Liver (tissue), 9 donors: ENCODE measurements around the gene LRRC32. TPM values are rescaled to one million over a fixed set of nuclear protein-coding genes. Genes with fewer than 3 reads are reported as not detected.

Experiments used
- DNase-seq: peaks from one replicate; pipeline ENCODE4 v3.0.0-alpha.2; 2017; ENCODE audit warnings: low spot score
- H3K27ac ChIP-seq, 2 donors: one replicate each; pipeline ENCODE4 v1.7.0; 2013; ENCODE audit warnings: inconsistent platforms in 2 of 2, low read length in 2 of 2, control low read depth in 1 of 2, low read depth in 1 of 2, mild to moderate bottlenecking in 1 of 2
- H3K27me3 ChIP-seq, 4 donors: one replicate each; pipeline versions ENCODE4 v1.6.1 to v1.7.0; 2013; ENCODE audit warnings: low read length in 3 of 4, inconsistent platforms in 1 of 4, mild to moderate bottlenecking in 1 of 4, moderate library complexity in 1 of 4; ENCODE audit not compliant: control insufficient read depth in 4 of 4, insufficient read depth in 4 of 4
- H3K36me3 ChIP-seq, 4 donors: one replicate each; pipeline versions ENCODE4 v1.6.1 to v1.7.0; 2013; ENCODE audit warnings: low read length in 3 of 4, mild to moderate bottlenecking in 3 of 4, low read depth in 1 of 4, moderate library complexity in 1 of 4; ENCODE audit not compliant: control insufficient read depth in 4 of 4, insufficient read depth in 3 of 4
- H3K4me1 ChIP-seq, 4 donors: one replicate each; pipeline versions ENCODE4 v1.6.1 to v1.7.0; 2013; ENCODE audit warnings: low read length in 3 of 4, mild to moderate bottlenecking in 3 of 4, moderate library complexity in 1 of 4; ENCODE audit not compliant: control insufficient read depth in 4 of 4, insufficient read depth in 4 of 4
- H3K4me3 ChIP-seq, 3 donors: one replicate each; pipeline versions ENCODE4 v1.6.1 to v1.7.0; 2013; ENCODE audit warnings: low read length in 3 of 3, control low read depth in 1 of 3, low read depth in 1 of 3, mild to moderate bottlenecking in 1 of 3
- H3K9ac ChIP-seq, 2 donors: one replicate each; pipeline ENCODE4 v1.7.0; 2013; ENCODE audit warnings: low read length in 2 of 2, mild to moderate bottlenecking in 2 of 2, moderate library complexity in 2 of 2, control low read depth in 1 of 2, low read depth in 1 of 2
- H3K9me3 ChIP-seq, 4 donors: one replicate each; pipeline versions ENCODE4 v1.6.1 to v1.7.0; 2013; ENCODE audit warnings: low read length in 3 of 4; ENCODE audit not compliant: control insufficient read depth in 4 of 4
- EGR1 ChIP-seq, 2 donors: IDR thresholded peaks; 2 replicates each; pipeline ENCODE4 v1.6.1; 2016 to 2018; ENCODE audit warnings: antibody characterized with exemption in 2 of 2, low read depth in 2 of 2
- FOXA1 ChIP-seq: IDR thresholded peaks from 2 replicates; pipeline ENCODE4 v1.6.1; 2016; ENCODE audit warnings: antibody characterized with exemption
- FOXA2 ChIP-seq: IDR thresholded peaks from 2 replicates; pipeline ENCODE4 v1.6.1; 2016; ENCODE audit warnings: antibody characterized with exemption
- GABPA ChIP-seq, 2 donors: IDR thresholded peaks in 1 of 2; conservative IDR thresholded peaks in 1 of 2; 2 replicates each; pipeline ENCODE4 v1.6.1; 2016; ENCODE audit warnings: antibody characterized with exemption in 2 of 2, mild to moderate bottlenecking in 1 of 2, moderate library complexity in 1 of 2
- HNF4A ChIP-seq, 2 donors: conservative IDR thresholded peaks; 2 replicates each; pipeline ENCODE4 v1.6.1; 2016; ENCODE audit warnings: antibody characterized with exemption in 2 of 2, mild to moderate bottlenecking in 2 of 2
- HNF4G ChIP-seq: IDR thresholded peaks from 2 replicates; pipeline ENCODE4 v1.6.1; 2016; ENCODE audit warnings: antibody characterized with exemption
- JUND ChIP-seq, 2 donors: IDR thresholded peaks; 2 replicates each; pipeline ENCODE4 v1.6.1; 2016; ENCODE audit warnings: antibody characterized with exemption in 2 of 2
- NR2F2 ChIP-seq: IDR thresholded peaks from 2 replicates; pipeline ENCODE4 v1.6.1; 2016; ENCODE audit warnings: antibody characterized with exemption
- RAD21 ChIP-seq, 2 donors: IDR thresholded peaks; 2 replicates each; pipeline ENCODE4 v1.6.1; 2016; ENCODE audit warnings: antibody characterized with exemption in 2 of 2, mild to moderate bottlenecking in 2 of 2
- RXRA ChIP-seq, 2 donors: IDR thresholded peaks; 2 replicates each; pipeline ENCODE4 v1.6.1; 2017 to 2018; ENCODE audit warnings: antibody characterized with exemption in 2 of 2, mild to moderate bottlenecking in 1 of 2
- YY1 ChIP-seq: IDR thresholded peaks from 2 replicates; pipeline ENCODE4 v1.6.1; 2016; ENCODE audit warnings: antibody characterized with exemption, mild to moderate bottlenecking
- WGBS: extraction: QIAGEN DNeasy Blood & Tissue Kit; methylation state at CpG from one replicate; pipeline ENCODE4 v1.1.7; 2013; 5-methylcytosine and 5-hydroxymethylcytosine counted together
- polyA plus RNA-seq, 2 donors: library from polyadenylated mRNA; stranded (reverse) in 1 of 2; unstranded in 1 of 2; fragments of 200-250 nt in 1 of 2; fragments of >200 nt in 1 of 2; fragmentation: Nextera tagmentation in 1 of 2; extraction: Ambion mirVana in 1 of 2; gene quantifications; one replicate each; pipeline versions ENCODE4 v1.2.1 to v1.2.3, GENCODE V29; 2013 to 2015
- total RNA-seq, 2 donors: library from RNA; depleted of rRNA; stranded (reverse); fragments of >200 nt; gene quantifications; one replicate each; pipeline ENCODE4 v1.2.3, GENCODE V29; 2014
- TF ChIP-seq, protein P1 (sequence below): fragments of 150-350 bp; IDR thresholded peaks from 2 replicates; pipeline ENCODE4 v1.5.1; 2017; ENCODE audit warnings: improper control_type of control experiment, low read depth, low read length; ENCODE audit not compliant: missing input control
- TF ChIP-seq, protein P2 (sequence below): IDR thresholded peaks from 2 replicates; pipeline ENCODE4 v1.6.1; 2016; ENCODE audit warnings: antibody characterized with exemption
- TF ChIP-seq, protein P3 (sequence below): IDR thresholded peaks from 2 replicates; pipeline ENCODE4 v1.6.1; 2016; ENCODE audit warnings: antibody characterized with exemption
- TF ChIP-seq, protein P4 (sequence below): IDR thresholded peaks from 2 replicates; pipeline ENCODE4 v1.6.1; 2016; ENCODE audit warnings: antibody characterized with exemption, mild to moderate bottlenecking
- TF ChIP-seq, protein P5 (sequence below): IDR thresholded peaks from 2 replicates; pipeline ENCODE4 v1.6.1; 2016; ENCODE audit warnings: antibody characterized with exemption
- donor health status: healthy.
- donor health status: healthy.
- donor health status: healthy.
- donor health status: healthy.
- donor health status: healthy.

The LRRC32 gene
- total and polyA plus RNA-seq, 4 donors, result 5.4 to 15.4 (median 9.3) TPM

DNA sequence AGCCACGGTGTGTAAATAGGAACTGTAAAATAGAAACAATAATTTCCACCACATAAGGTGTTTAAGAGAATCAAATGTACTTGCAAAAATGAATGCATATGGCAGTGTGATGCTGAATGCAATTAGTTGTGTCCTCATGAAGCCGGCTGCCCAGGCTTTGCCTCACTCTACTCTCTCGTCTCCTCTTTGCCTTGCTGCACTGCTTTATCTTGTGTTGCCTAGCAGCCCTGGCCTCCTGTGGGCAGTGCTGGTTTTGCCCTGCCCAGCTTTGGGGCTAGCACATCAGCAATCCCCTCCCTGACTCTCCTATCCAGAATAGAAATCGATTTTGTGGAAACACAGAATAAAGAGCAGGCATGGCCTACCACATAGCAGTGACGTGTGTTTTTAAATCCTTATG lies 30.0 kb downstream of the LRRC32 start (continued):
- TF ChIP-seq, protein P1, sequence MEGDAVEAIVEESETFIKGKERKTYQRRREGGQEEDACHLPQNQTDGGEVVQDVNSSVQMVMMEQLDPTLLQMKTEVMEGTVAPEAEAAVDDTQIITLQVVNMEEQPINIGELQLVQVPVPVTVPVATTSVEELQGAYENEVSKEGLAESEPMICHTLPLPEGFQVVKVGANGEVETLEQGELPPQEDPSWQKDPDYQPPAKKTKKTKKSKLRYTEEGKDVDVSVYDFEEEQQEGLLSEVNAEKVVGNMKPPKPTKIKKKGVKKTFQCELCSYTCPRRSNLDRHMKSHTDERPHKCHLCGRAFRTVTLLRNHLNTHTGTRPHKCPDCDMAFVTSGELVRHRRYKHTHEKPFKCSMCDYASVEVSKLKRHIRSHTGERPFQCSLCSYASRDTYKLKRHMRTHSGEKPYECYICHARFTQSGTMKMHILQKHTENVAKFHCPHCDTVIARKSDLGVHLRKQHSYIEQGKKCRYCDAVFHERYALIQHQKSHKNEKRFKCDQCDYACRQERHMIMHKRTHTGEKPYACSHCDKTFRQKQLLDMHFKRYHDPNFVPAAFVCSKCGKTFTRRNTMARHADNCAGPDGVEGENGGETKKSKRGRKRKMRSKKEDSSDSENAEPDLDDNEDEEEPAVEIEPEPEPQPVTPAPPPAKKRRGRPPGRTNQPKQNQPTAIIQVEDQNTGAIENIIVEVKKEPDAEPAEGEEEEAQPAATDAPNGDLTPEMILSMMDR, result no peak
- no peak for TF ChIP-seq RXRA (IDR thresholded peaks at IDR 0.05)
- no peak for TF ChIP-seq YY1
- TF ChIP-seq JUND (IDR thresholded peaks at IDR 0.05), result no peak
- TF ChIP-seq NR2F2, result no peak

DNA sequence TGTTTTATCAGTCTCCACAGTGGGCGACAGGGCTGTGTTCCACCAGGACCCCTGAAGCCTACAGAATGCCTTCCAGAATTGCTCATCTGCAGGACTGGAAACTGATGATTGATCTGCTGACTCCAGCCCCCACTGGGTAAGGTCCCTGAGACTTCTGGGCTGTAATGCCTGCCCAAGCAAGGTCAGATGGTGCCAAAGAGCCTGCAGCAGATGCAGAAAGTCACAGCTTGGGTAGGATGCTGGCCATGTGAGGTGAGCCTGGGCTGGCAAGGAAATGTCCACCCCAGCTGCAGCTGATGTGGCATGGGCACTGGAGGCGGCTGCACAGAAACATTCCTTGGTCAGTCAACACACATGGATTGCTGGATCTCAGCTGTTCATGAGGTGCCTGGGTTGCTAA lies 30.9 kb downstream of the LRRC32 start:
- no peaks in the 10 kb centered on the region for H3K4me1 ChIP-seq
- 98% methylated on average over 2 of the region's 2 CpGs for WGBS
- H3K9me3 ChIP-seq, result no peaks in the 10 kb centered on the region
- no peak overlapping the region for H3K4me3 ChIP-seq
- H3K27me3 ChIP-seq, result peaks cover 0 to 2% (median 0%) of the 10 kb centered on the region in 4 donors
- H3K9ac ChIP-seq, result no peak overlapping the region
- no peak overlapping the region for H3K27ac ChIP-seq
- TF ChIP-seq, protein P2, sequence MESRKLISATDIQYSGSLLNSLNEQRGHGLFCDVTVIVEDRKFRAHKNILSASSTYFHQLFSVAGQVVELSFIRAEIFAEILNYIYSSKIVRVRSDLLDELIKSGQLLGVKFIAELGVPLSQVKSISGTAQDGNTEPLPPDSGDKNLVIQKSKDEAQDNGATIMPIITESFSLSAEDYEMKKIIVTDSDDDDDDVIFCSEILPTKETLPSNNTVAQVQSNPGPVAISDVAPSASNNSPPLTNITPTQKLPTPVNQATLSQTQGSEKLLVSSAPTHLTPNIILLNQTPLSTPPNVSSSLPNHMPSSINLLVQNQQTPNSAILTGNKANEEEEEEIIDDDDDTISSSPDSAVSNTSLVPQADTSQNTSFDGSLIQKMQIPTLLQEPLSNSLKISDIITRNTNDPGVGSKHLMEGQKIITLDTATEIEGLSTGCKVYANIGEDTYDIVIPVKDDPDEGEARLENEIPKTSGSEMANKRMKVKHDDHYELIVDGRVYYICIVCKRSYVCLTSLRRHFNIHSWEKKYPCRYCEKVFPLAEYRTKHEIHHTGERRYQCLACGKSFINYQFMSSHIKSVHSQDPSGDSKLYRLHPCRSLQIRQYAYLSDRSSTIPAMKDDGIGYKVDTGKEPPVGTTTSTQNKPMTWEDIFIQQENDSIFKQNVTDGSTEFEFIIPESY, result no peak
- no peak for TF ChIP-seq NR2F2
- TF ChIP-seq HNF4G, result no peak
- TF ChIP-seq YY1, result no peak
- TF ChIP-seq FOXA1, result no peak
- no peak for TF ChIP-seq RXRA (IDR thresholded peaks at IDR 0.05)
- TF ChIP-seq GABPA (IDR thresholded peaks at IDR 0.05 in 1 of 2, conservative IDR thresholded peaks at IDR 0.05 in 1 of 2), result no peak
- TF ChIP-seq FOXA2, result no peak
- no peak for TF ChIP-seq JUND (IDR thresholded peaks at IDR 0.05)
- TF ChIP-seq, protein P3, sequence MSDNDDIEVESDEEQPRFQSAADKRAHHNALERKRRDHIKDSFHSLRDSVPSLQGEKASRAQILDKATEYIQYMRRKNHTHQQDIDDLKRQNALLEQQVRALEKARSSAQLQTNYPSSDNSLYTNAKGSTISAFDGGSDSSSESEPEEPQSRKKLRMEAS, result no peak
- TF ChIP-seq EGR1 (IDR thresholded peaks at IDR 0.05; ENCODE audit: low read depth in 2 of 2), result no peak
- TF ChIP-seq RAD21 (IDR thresholded peaks at IDR 0.05), result no peak
- TF ChIP-seq, protein P4, sequence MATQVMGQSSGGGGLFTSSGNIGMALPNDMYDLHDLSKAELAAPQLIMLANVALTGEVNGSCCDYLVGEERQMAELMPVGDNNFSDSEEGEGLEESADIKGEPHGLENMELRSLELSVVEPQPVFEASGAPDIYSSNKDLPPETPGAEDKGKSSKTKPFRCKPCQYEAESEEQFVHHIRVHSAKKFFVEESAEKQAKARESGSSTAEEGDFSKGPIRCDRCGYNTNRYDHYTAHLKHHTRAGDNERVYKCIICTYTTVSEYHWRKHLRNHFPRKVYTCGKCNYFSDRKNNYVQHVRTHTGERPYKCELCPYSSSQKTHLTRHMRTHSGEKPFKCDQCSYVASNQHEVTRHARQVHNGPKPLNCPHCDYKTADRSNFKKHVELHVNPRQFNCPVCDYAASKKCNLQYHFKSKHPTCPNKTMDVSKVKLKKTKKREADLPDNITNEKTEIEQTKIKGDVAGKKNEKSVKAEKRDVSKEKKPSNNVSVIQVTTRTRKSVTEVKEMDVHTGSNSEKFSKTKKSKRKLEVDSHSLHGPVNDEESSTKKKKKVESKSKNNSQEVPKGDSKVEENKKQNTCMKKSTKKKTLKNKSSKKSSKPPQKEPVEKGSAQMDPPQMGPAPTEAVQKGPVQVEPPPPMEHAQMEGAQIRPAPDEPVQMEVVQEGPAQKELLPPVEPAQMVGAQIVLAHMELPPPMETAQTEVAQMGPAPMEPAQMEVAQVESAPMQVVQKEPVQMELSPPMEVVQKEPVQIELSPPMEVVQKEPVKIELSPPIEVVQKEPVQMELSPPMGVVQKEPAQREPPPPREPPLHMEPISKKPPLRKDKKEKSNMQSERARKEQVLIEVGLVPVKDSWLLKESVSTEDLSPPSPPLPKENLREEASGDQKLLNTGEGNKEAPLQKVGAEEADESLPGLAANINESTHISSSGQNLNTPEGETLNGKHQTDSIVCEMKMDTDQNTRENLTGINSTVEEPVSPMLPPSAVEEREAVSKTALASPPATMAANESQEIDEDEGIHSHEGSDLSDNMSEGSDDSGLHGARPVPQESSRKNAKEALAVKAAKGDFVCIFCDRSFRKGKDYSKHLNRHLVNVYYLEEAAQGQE, result no peak
- no peak for TF ChIP-seq HNF4A (conservative IDR thresholded peaks at IDR 0.05)
- TF ChIP-seq, protein P5, sequence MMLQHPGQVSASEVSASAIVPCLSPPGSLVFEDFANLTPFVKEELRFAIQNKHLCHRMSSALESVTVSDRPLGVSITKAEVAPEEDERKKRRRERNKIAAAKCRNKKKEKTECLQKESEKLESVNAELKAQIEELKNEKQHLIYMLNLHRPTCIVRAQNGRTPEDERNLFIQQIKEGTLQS, result no peak
- no peaks in the 10 kb centered on the region for H3K36me3 ChIP-seq
- DNase-seq, result peak; percentile 12
